ENCODE data around the gene NTSR1. TPM values are rescaled to one million over a fixed set of nuclear protein-coding genes. Genes with fewer than 3 reads are reported as not detected.

NTSR1 gene
- total and polyA plus RNA-seq, 2 of the 13 experiments (the other 11 are each of a cell fraction or from before 2014, with no cell fraction given): 0.09 to 0.12 TPM

DNA sequence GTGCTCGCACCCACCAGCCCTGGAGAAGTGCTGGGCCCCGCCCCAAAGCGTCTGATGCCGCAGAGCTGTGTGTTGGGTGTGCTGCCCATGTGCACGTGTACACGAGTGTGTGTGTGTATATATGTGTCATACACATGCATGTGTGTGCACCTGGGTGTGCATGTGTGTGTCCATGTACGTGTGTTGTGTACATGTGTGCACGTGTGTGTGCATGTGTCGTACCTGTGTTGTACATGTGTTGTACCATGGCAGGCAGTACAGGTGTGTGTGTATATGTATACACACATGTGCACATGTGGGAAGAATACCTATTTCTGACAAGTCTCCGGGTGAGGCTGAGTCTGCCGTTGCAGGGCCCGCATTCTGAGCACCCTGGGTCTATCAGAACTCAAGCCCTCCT is 81.4 kb downstream of the NTSR1 start:
- no peak for ATAC-seq
- ChIA-PET CTCF (ENCODE audit: low intra/inter-chr PET ratio, low total read pairs) (interaction anchor here (1.8 to 3.9 kb wide), 4 partner anchors 18 to 290 kb away, joined by 5 to 93 read pairs (median 16); no protein-coding TSS in a partner anchor), POLR2A (interaction anchor here (0.6 kb wide), 1 partner anchor 42 kb away, joined by 3 read pairs; no protein-coding TSS in a partner anchor)
- no peaks in the 10 kb centered on the region for H4K20me1 ChIP-seq (ENCODE audit: insufficient read depth, low read length)
- no peak for FAIRE-seq
- H3K9me3 ChIP-seq (ENCODE audit: low read length): no peaks in the 10 kb centered on the region
- H3K27ac ChIP-seq (ENCODE audit: extremely low read length, insufficient read depth, low read length): no peak overlapping the region
- no peak for DNase-seq (ENCODE audit: low spot score)
- 0 out of 2 replicates have a peak, but pooled peaks have one; percentile 9 for TF ChIP-seq ZNF687 (CRISPR knock-in tag; IDR thresholded peaks at IDR 0.05)
- TF ChIP-seq TEAD3 (CRISPR knock-in tag; optimal IDR thresholded peaks at IDR 0.05; ENCODE audit: borderline replicate concordance): peak; percentile 9
- TF ChIP-seq, protein P1, sequence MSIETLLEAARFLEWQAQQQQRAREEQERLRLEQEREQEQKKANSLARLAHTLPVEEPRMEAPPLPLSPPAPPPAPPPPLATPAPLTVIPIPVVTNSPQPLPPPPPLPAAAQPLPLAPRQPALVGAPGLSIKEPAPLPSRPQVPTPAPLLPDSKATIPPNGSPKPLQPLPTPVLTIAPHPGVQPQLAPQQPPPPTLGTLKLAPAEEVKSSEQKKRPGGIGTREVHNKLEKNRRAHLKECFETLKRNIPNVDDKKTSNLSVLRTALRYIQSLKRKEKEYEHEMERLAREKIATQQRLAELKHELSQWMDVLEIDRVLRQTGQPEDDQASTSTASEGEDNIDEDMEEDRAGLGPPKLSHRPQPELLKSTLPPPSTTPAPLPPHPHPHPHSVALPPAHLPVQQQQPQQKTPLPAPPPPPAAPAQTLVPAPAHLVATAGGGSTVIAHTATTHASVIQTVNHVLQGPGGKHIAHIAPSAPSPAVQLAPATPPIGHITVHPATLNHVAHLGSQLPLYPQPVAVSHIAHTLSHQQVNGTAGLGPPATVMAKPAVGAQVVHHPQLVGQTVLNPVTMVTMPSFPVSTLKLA (IDR thresholded peaks at IDR 0.05): peak; percentile 99
- TF ChIP-seq ZNF605 (CRISPR knock-in tag; IDR thresholded peaks at IDR 0.05): 0 out of 2 replicates have a peak, but pooled peaks have one; percentile 31
- no peak for TF ChIP-seq ZMAT3 (CRISPR knock-in tag; conservative IDR thresholded peaks at IDR 0.05)
- no TSS peak for BruUV-seq (replicated peaks)
- peaks cover 16 to 66% of the 10 kb centered on the region in 2 experiments for H3K27me3 ChIP-seq (ENCODE audit: control insufficient read depth in 1 of 2, insufficient read depth in 2 of 2, low read length in 2 of 2)
- 60% methylated on average over 12 of the region's 12 CpGs for WGBS (ENCODE audit: low lambda C conversion rate)
- H2AFZ ChIP-seq (ENCODE audit: low read length): no peak overlapping the region
- intact Hi-C loops (cut with micrococcal nuclease; ENCODE audit: unreplicated experiment) (loop anchor here (2.0 to 10.0 kb wide), 4 partner anchors 103 to 415 kb away; no protein-coding TSS in a partner anchor), in situ Hi-C loops (cut with HindIII; ENCODE audit: extremely low pct_ligation_motif_present, low pct_unique_long_range_greater_than_20kb) (loop anchor here (5.0 to 25.0 kb wide), 3 partner anchors 123 to 278 kb away; no protein-coding TSS in a partner anchor)
- no peak overlapping the region for H3K9ac ChIP-seq (ENCODE audit: insufficient read depth, low read depth, low read length)
- H3K4me3 ChIP-seq (replicated peaks in 1 of 3; ENCODE audit: insufficient read depth in 1 of 3, low read depth in 2 of 3, low read length in 3 of 3): no peak overlapping the region
- H3K36me3 ChIP-seq (replicated peaks in 1 of 2; ENCODE audit: control insufficient read depth in 1 of 2, insufficient read depth in 2 of 2, low read length in 2 of 2): no peaks in the 10 kb centered on the region
- no peaks in the 10 kb centered on the region for H3K79me2 ChIP-seq (ENCODE audit: insufficient read depth, low read length)
- peaks cover 50% of the 10 kb centered on the region for H3K4me1 ChIP-seq (ENCODE audit: insufficient read depth, low read length)
- H3K4me2 ChIP-seq (ENCODE audit: low read depth, low read length): no peak overlapping the region
